Measurements from ENCODE around the gene HEYL. TPM values are rescaled to one million over a fixed set of nuclear protein-coding genes. Genes with fewer than 3 reads are reported as not detected.

HEYL gene
- total RNA-seq, 1 experiment from 2014 or later: 0.17 TPM

DNA sequence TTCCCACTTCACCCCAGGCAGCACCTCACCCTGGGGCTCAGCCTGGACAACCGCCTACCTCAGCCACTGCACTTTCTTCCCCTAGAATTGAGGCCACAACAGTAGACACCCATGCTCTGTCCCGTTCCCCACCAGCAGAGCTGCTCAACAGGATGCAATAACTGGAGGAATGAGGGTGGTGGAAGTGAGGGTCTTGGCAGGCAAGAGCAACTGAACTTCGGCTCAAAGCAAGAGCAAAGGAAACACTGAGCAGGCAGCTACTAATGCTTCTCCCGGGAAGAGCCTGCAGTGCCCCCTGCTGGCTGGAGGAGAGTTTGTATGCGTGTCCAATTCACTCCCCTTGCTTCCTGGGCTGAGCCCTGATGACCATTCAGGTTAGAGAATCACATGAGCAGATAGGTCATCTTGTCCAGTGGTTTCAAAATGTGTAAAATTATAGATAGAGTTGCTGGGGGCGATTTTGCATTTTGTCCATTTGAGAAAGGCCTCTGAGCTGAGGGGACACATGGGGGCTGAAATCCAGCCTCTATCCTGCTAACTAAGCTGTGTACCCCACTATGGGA lies 18.6 kb upstream of the HEYL start:
- H2AFZ ChIP-seq: no peak overlapping the region
- ChIA-PET POLR2A (ENCODE audit: unreplicated experiment) (interaction anchor here (0.6 to 0.7 kb wide), 3 partner anchors 15 to 767 kb away, joined by 3 to 10 read pairs (median 6); no protein-coding TSS in a partner anchor), CTCF (interaction anchor here (0.6 to 2.5 kb wide), 6 partner anchors 15 to 663 kb away, joined by 3 to 34 read pairs (median 4); no protein-coding TSS in a partner anchor)
- peaks cover 6% of the 10 kb centered on the region; the same call in 1 of the 2 replicates for H3K27me3 ChIP-seq (ENCODE audit: insufficient read depth, low read depth)
- H3K4me2 ChIP-seq: peak overlapping the region; percentile 41; the same call in 1 of the 2 replicates
- H3K36me3 ChIP-seq (ENCODE audit: low read depth): no peaks in the 10 kb centered on the region
- peak in 1 of 2 experiments; percentile 46 for DNase-seq
- H3K9me3 ChIP-seq (ENCODE audit: insufficient read depth, low read depth): no peaks in the 10 kb centered on the region
- H3K4me3 ChIP-seq: no peak overlapping the region
- intact Hi-C loops (cut with micrococcal nuclease; ENCODE audit: unreplicated experiment): loop anchor here (5.0 to 10.0 kb wide), 4 partner anchors 59 to 393 kb away; no protein-coding TSS in a partner anchor
- no peaks in the 10 kb centered on the region for H3F3A ChIP-seq (ENCODE audit: insufficient read depth, low read depth)
- H3K27ac ChIP-seq: no peak overlapping the region
- BruUV-seq (replicated peaks): no TSS peak
- TF ChIP-seq EZH2 (IDR thresholded peaks at IDR 0.05; ENCODE audit: low read depth): no peak
- peak; percentile 86 for TF ChIP-seq CTCF (conservative IDR thresholded peaks at IDR 0.05)
- no peaks in the 10 kb centered on the region for H3K9me2 ChIP-seq (ENCODE audit: insufficient read depth)
- H3K79me2 ChIP-seq (ENCODE audit: low read depth): no peaks in the 10 kb centered on the region
- H3K4me1 ChIP-seq (replicated peaks; ENCODE audit: insufficient read depth): no peaks in the 10 kb centered on the region
- H4K20me1 ChIP-seq (ENCODE audit: insufficient read depth): no peaks in the 10 kb centered on the region

- intact Hi-C loops (cut with micrococcal nuclease; ENCODE audit: unreplicated experiment): loop anchor here (5.0 to 10.0 kb wide), 4 partner anchors 60 to 393 kb away; no protein-coding TSS in a partner anchor
- no peak overlapping the region for H3K4me2 ChIP-seq
These were observed 18.0 kb upstream of the HEYL start for GRCh38 chr1:39657402-39657801.

DNA sequence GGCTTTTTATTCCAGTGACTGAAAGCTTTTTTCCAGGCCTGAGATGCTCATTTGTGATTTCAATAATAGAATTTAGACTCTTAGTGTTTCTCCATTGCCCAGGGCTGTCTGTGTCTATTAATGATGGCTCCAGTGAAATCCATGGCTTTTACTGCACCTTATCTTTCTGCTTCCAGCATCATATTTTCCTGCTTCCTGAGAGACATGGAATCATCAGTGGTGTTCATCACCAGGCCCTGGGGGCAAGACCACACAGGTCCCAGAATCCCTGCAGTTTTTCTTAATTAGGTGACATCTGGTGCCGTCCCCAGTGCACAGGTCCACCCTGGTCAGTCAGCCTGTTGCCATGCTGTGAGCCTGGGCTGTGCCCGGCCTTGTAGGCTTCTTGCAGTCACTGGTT lies 16.9 kb upstream of the HEYL start:
- intact Hi-C loops (cut with micrococcal nuclease; ENCODE audit: unreplicated experiment): loop anchor here (5.0 to 10.0 kb wide), 4 partner anchors 61 to 392 kb away; no protein-coding TSS in a partner anchor
- H3K79me2 ChIP-seq (ENCODE audit: low read depth): no peaks in the 10 kb centered on the region
- no peak overlapping the region for H2AFZ ChIP-seq
- BruUV-seq (replicated peaks): no TSS peak
- H3K4me3 ChIP-seq: no peak overlapping the region
- ChIA-PET POLR2A (ENCODE audit: unreplicated experiment) (no interaction called here), CTCF (interaction anchor here (0.6 kb wide), 1 partner anchor 66 kb away, joined by 3 read pairs; no protein-coding TSS in a partner anchor)
- no peaks in the 10 kb centered on the region for H3K36me3 ChIP-seq (ENCODE audit: low read depth)
- no peak for DNase-seq
- TF ChIP-seq EZH2 (IDR thresholded peaks at IDR 0.05; ENCODE audit: low read depth): no peak
- TF ChIP-seq CTCF (conservative IDR thresholded peaks at IDR 0.05): no peak
- H3K4me2 ChIP-seq: no peak overlapping the region
- no peaks in the 10 kb centered on the region for H3K9me2 ChIP-seq (ENCODE audit: insufficient read depth)
- no peaks in the 10 kb centered on the region for H4K20me1 ChIP-seq (ENCODE audit: insufficient read depth)
- H3K27ac ChIP-seq: no peak overlapping the region
- H3F3A ChIP-seq (ENCODE audit: insufficient read depth, low read depth): no peaks in the 10 kb centered on the region
- H3K9me3 ChIP-seq (ENCODE audit: insufficient read depth, low read depth): no peaks in the 10 kb centered on the region
- peaks cover 6% of the 10 kb centered on the region; the same call in 1 of the 2 replicates for H3K27me3 ChIP-seq (ENCODE audit: insufficient read depth, low read depth)
- no peaks in the 10 kb centered on the region for H3K4me1 ChIP-seq (replicated peaks; ENCODE audit: insufficient read depth)

More at GRCh38 chr1:39657402-39657801, 18.0 kb upstream of the HEYL start:
- no peaks in the 10 kb centered on the region for H3K9me3 ChIP-seq (ENCODE audit: insufficient read depth, low read depth)
- POLR2A ChIA-PET (ENCODE audit: unreplicated experiment): interaction anchor here (0.6 to 0.7 kb wide), 3 partner anchors 15 to 767 kb away, joined by 3 to 10 read pairs (median 6); no protein-coding TSS in a partner anchor
- no peaks in the 10 kb centered on the region for H3K36me3 ChIP-seq (ENCODE audit: low read depth)
- no peak overlapping the region for H2AFZ ChIP-seq
- CTCF ChIA-PET: interaction anchor here (0.6 to 2.5 kb wide), 7 partner anchors 14 to 663 kb away, joined by 3 to 34 read pairs (median 5); no protein-coding TSS in a partner anchor
- peaks cover 6% of the 10 kb centered on the region; the same call in 1 of the 2 replicates for H3K27me3 ChIP-seq (ENCODE audit: insufficient read depth, low read depth)
- TF ChIP-seq CTCF (conservative IDR thresholded peaks at IDR 0.05) (no peak), EZH2 (IDR thresholded peaks at IDR 0.05; ENCODE audit: low read depth) (no peak)
- H3K4me3 ChIP-seq: no peak overlapping the region
- BruUV-seq (replicated peaks): no TSS peak
- no peaks in the 10 kb centered on the region for H3K9me2 ChIP-seq (ENCODE audit: insufficient read depth)
- no peak overlapping the region for H3K27ac ChIP-seq
- DNase-seq: no peak
- H3K79me2 ChIP-seq (ENCODE audit: low read depth): no peaks in the 10 kb centered on the region
- H4K20me1 ChIP-seq (ENCODE audit: insufficient read depth): no peaks in the 10 kb centered on the region
- H3K4me1 ChIP-seq (replicated peaks; ENCODE audit: insufficient read depth): no peaks in the 10 kb centered on the region
- H3F3A ChIP-seq (ENCODE audit: insufficient read depth, low read depth): no peaks in the 10 kb centered on the region

Data from PC-9 (cell line).